Loucy (cell line): ENCODE data around the gene NEIL1.

Source experiments
- EZH2phosphoT487 ChIP-seq: fragments of 200-600 bp; IDR thresholded peaks from 2 replicates; pipeline ENCODE4 v1.6.1; 2018; ENCODE audit warnings: antibody characterized with exemption, mild to moderate bottlenecking, moderate library complexity, borderline replicate concordance
- TF ChIP-seq, protein P1 (sequence below): fragments of 200-600 bp; sonication (generic); conservative IDR thresholded peaks from 2 replicates; pipeline ENCODE4 v1.5.1; 2014; ENCODE audit warnings: mild to moderate bottlenecking, antibody characterized with exemption, low read length

DNA sequence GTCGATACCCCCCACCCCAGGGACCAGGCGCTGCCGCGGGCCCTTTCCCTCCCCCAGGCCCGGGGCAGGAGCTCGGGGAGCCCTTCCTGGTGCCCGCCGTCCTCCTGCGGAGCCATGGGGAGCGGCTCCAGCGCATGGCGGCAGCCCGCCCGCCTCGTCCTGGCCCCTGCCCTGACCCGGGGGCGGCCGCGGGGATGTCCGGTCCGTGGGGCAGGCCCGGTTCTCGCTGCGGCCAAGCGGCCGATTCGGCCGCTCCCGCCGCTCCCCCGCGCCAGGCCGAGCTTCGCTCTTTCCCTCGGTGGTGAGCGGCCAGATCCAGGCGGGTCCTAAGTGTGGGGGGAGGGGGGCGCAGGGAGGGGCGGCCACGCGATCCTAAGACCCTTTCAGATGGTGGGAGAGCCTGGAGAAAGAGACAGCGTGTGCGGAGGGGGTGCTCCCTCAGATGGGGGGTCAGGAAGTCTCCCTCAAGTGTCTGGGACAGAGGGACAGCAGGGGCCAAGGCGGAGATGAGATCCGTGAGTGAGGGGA is 1.3 kb downstream of the NEIL1 start:
- TF ChIP-seq, protein P1, sequence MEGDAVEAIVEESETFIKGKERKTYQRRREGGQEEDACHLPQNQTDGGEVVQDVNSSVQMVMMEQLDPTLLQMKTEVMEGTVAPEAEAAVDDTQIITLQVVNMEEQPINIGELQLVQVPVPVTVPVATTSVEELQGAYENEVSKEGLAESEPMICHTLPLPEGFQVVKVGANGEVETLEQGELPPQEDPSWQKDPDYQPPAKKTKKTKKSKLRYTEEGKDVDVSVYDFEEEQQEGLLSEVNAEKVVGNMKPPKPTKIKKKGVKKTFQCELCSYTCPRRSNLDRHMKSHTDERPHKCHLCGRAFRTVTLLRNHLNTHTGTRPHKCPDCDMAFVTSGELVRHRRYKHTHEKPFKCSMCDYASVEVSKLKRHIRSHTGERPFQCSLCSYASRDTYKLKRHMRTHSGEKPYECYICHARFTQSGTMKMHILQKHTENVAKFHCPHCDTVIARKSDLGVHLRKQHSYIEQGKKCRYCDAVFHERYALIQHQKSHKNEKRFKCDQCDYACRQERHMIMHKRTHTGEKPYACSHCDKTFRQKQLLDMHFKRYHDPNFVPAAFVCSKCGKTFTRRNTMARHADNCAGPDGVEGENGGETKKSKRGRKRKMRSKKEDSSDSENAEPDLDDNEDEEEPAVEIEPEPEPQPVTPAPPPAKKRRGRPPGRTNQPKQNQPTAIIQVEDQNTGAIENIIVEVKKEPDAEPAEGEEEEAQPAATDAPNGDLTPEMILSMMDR = no peak
- TF ChIP-seq EZH2phosphoT487 = no peak
